Activated naive CD8-positive, alpha-beta T cell treated with anti-CD3 and anti-CD28 coated beads, Interleukin-2, amount 50 U/mL, for 24 hours (primary cell): ENCODE measurements around the gene TMEM114.
"Not testable (repeated sequence)": the region's sequence is repeated elsewhere in the genome, so short reads cannot be mapped to it uniquely, and the experiment has no call there.

Source experiments
- ATAC-seq: fragments of 150-1000 bp; cut with Tn5 transposase; one replicate; pipeline ENCODE4 v1.10.0; 2021
- DNase-seq: peaks from one replicate; pipeline ENCODE4 v3.0.0; 2021
- H3K27ac Mint-ChIP-seq: one replicate; pipeline ENCODE4 v1.8.0; 2021; ENCODE audit warnings: mild to moderate bottlenecking, mixed read lengths
- H3K27me3 Mint-ChIP-seq: one replicate; pipeline ENCODE4 v1.8.0; 2021; ENCODE audit warnings: mixed read lengths
- H3K36me3 Mint-ChIP-seq: one replicate; pipeline ENCODE4 v1.8.0; 2021; ENCODE audit warnings: low read depth, mixed read lengths
- H3K4me1 Mint-ChIP-seq: one replicate; pipeline ENCODE4 v1.8.0; 2021; ENCODE audit warnings: mixed read lengths
- H3K4me3 Mint-ChIP-seq: one replicate; pipeline ENCODE4 v1.8.0; 2021; ENCODE audit warnings: mild to moderate bottlenecking, moderate library complexity, mixed read lengths
- H3K9me3 Mint-ChIP-seq: one replicate; pipeline ENCODE4 v1.8.0; 2021; ENCODE audit warnings: mixed read lengths

The TMEM114 gene

DNA sequence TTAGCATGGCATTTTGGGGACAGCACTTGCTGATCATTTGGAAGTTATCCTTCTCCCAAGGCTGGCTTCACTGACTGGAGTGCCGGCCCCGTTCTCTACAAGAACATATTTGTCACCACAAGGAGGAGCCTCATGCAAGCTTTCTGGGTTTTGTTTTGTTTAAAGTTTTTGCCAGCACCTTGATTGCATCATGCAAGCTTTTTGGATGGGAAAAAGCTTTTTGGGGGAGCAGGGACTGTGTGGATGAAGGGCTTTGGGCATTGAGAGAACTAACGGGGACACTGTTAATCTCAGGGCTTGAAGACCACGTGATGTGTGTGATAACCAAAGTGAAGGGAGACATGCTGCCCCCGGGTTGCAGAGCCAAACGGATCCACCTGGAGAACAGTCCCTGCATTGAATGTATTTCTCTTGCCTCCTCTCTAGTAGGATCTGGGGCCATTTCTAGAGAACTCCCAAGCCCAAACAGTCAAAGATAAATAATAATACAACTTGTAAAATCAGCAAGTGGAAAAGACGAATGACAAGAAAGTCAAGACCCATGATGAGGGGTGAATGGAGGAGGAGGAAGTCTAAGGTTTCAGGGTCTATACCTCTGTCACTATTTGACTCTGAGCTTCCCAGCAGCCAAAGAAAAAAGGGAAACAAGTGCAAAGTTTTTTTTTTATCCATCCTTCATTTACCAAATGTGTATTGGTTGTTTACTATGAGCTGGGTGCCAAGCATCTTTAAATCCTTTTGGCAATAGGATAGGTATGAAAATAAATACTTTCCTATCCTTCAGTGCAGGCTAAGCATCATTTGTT, 17.2 kb downstream of the TMEM114 start:
- Mint-ChIP-seq H3K27me3 (peaks cover 22% of the 10 kb centered on the region), H3K4me1 (peaks cover 1% of the 10 kb centered on the region), H3K9me3 (no peaks in the 10 kb centered on the region), H3K27ac (no peak overlapping the region), H3K4me3 (no peak overlapping the region), H3K36me3 (no peaks in the 10 kb centered on the region)
- DNase-seq (no peak), ATAC-seq (no peak)

DNA sequence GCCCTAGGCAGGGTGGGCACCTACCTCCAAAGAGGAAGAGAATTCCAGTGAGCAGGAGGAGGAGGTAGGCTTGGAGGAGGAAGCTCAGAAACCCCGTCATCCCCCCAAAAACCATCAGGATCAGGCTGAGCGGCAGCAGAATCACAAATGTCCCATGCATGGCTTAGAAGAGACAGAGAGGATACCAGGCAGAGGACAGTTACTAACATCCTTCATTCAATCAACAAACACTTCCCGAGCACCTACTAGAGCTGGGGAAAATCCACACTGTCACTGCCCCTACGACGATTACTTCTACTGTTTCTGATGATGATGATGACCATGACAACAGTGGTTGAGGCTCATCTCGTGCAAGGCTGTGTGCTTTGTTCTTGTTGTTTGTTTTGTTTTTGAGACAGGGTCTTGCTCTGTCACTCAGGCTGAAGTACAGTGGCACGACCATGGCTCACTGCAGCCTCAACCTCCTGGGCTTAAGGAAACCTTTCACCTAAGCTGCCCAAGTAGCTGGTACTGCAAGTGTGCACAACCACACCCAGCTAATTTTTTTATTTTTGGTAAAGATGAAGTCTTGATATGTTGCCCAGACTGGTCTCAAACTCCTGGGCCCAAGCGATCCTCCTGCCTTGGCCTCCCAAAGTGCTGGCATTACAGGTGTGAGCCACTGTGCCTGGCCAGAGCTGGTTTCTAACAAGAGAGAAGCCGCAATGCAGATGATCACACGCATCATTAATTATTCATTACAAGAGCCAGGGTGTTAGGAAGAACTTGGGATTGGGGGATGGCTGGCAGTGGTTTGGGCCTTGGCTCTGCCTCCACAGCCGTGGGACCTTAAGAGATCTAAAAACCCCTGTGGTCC, 18.0 kb downstream of the TMEM114 start:
- ATAC-seq (no peak), DNase-seq (no peak)
- Mint-ChIP-seq H3K27ac (no peak overlapping the region), H3K27me3 (peaks cover 22% of the 10 kb centered on the region), H3K9me3 (no peaks in the 10 kb centered on the region), H3K4me1 (peaks cover 6% of the 10 kb centered on the region), H3K36me3 (no peaks in the 10 kb centered on the region), H3K4me3 (no peak overlapping the region)

DNA sequence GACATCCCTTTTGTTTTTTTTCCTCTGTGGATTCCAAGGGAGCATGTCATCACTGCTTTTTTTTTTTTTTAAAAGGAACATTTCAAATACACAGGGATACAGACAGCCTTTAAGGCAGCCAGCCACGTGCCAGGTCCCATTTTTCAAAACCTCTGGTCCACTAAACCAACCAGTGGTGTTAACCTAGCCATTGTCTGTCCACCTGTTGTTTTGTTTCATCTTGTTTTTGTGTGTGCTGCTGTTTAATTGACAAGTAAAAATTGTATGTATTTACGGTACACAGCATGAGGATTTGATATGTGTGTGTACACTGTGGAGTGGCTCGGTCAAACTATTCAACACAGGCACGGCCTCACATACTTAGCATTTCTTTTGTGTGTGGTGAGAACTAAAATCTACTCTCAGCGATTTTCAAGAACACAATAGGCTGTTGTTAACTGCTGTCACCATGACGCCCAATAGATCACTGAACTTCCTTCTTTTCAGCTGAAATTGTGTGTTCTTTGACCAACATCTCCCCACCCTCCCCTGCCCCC, 19.2 kb downstream of the TMEM114 start:
- H3K27ac Mint-ChIP-seq: no peak overlapping the region
- ATAC-seq (no peak), DNase-seq (no peak)
- no peaks in the 10 kb centered on the region for H3K36me3 Mint-ChIP-seq
- no peaks in the 10 kb centered on the region for H3K9me3 Mint-ChIP-seq
- H3K27me3 Mint-ChIP-seq: peaks cover 22% of the 10 kb centered on the region
- H3K4me3 Mint-ChIP-seq: no peak overlapping the region
- peaks cover 6% of the 10 kb centered on the region for H3K4me1 Mint-ChIP-seq

DNA sequence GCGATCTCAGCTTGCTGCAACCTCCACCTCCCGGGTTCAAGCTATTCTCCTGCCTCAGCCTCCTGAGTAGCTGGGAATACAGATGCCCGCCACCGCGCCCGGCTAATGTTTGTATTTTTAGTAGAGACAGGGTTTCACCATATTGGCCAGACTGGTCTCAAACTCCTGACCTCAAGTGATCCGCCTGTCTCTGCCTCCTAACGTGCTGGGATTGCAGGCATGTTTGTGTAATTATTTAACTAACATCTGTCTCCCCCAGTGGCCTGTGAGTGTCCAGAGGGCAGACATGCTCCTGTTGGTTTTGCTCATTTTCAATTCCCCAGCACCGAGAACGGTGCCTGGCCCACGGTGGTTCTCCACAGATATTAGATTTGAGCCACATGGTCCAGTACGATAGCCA, 19.9 kb downstream of the TMEM114 start:
- not testable (repeated sequence) for DNase-seq, H3K27ac Mint-ChIP-seq, ATAC-seq, H3K9me3 Mint-ChIP-seq, H3K4me3 Mint-ChIP-seq, H3K36me3 Mint-ChIP-seq, H3K4me1 Mint-ChIP-seq
- peaks cover 22% of the 10 kb centered on the region for H3K27me3 Mint-ChIP-seq

DNA sequence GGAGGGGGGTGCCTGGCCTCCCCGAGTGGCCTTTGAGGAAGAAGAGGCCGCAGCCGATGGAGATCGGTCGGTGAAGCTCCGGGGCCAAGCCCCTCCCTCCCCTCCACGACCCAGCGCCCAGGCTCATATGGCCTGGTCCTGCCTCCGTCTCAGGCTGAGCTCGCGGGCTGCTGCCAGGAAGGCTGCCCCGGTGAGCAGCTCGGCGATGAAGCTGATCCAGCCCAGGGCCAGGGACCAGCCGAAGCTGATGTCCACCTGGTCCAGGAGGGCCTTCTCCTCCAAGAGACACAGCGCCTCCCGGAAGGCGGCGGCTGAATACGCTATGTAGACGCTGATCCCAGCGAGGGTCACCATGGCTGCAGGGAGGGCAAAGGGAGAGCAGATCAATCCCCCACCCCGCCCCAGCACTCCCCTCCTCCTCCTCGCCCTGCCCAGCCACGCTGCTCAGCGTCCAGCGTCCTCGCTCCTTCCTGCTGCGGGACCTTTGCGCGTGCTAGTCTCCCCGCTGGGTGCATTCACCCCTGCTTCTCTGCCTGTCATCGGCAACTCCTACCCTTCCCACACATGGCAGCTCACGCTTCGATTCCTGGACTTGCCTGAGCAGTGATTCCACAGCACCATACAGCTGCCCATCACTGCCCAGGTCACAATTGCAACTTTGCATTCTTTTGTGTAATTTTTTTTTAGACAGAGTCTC, 20.5 kb downstream of the TMEM114 start:
- Mint-ChIP-seq H3K27me3 (peaks cover 22% of the 10 kb centered on the region), H3K4me1 (peaks cover 6% of the 10 kb centered on the region), H3K36me3 (no peaks in the 10 kb centered on the region), H3K9me3 (no peaks in the 10 kb centered on the region), H3K4me3 (no peak overlapping the region), H3K27ac (no peak overlapping the region)
- ATAC-seq: no peak
- DNase-seq: no peak

DNA sequence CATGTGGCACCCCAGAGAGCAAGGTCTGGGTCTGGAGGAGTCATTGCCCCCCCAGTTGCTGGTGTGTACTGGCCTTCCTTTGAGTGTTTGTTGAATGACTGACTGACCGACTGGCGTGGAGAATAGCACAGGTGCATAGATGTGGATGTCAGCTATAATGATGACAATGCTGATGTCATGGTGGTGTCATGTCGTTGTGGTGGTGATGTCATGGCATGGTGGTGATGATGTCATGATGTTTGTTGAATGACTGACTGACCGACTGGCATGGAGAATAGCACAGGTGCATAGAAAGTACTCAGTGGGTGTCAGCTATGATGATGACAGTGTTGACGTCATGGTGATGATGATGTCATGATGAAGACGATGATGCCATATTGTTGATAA, 22.1 kb downstream of the TMEM114 start:
- Mint-ChIP-seq H3K27me3 (peaks cover 21% of the 10 kb centered on the region), H3K36me3 (no peaks in the 10 kb centered on the region), H3K4me1 (peaks cover 6% of the 10 kb centered on the region), H3K9me3 (no peaks in the 10 kb centered on the region), H3K4me3 (no peak overlapping the region), H3K27ac (peak overlapping the region; percentile 11)
- DNase-seq (no peak), ATAC-seq (no peak)

DNA sequence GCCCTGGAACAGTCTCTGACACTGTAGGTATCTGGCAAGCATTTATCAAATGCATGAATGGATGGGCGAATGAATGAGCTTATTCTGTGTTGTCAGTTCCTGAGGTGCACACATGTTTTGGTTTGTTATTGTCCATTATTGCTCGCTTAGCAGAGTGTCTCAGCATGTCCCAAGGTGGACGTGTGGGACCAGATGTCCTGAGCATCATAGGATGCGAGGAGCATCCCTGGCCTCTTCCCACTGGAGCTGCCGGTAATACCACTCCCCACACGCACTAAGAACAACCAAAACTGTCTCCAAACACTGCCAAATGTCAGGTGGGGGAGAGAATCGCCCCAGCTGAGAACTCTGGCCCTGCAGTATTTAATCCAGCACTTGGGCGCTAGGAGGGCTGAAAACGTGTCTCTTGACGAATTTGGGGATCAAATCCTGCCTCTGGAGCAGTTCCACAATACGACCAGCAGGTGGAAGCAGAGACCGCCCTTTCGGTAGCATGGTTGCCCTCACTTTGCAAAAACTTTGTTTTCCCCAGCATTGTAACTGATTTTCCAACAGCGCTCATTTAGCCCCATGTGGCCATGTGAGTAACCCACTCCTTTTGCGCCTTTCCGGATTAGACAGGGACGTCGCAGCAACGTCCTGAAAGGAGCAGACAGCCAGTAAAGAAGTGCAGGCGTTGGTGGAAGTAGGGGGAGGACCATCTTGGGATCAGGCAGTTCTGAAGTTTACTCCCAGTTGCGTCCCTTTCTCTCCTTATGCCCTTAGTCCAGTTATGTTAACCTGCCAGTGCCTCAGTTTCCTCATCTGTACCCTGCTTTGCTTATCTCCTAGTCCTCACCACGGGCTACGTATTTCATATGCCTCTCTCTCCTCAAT, 22.7 kb downstream of the TMEM114 start:
- H3K4me1 Mint-ChIP-seq: peaks cover 6% of the 10 kb centered on the region
- H3K27me3 Mint-ChIP-seq: peaks cover 15% of the 10 kb centered on the region
- peak; percentile 76 for DNase-seq
- H3K36me3 Mint-ChIP-seq: no peaks in the 10 kb centered on the region
- peak; percentile 91 for ATAC-seq
- no peaks in the 10 kb centered on the region for H3K9me3 Mint-ChIP-seq
- H3K27ac Mint-ChIP-seq: peak overlapping the region; percentile 11
- no peak overlapping the region for H3K4me3 Mint-ChIP-seq

DNA sequence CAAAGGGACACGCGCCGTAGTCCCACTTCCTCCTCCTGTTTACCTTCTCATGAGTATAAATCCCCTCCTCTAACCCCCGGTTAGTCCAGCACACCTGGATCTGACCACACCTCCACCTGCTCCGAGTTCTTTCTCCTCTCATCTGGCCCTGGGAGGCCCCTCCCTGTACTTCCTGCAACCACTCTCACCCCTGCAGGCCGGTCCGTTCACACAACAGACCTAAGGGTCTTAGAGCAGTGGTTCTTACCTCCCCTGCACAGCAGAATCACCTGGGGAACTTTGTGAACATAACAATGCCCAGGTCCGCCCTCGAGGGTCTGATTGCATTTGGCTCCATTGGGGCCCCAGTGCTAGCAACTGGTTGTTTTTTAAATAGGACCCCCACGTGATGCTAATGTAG, 24.8 kb downstream of the TMEM114 start:
- Mint-ChIP-seq H3K36me3 (no peaks in the 10 kb centered on the region), H3K4me1 (peaks cover 6% of the 10 kb centered on the region), H3K9me3 (no peaks in the 10 kb centered on the region), H3K4me3 (no peak overlapping the region), H3K27me3 (peaks cover 4% of the 10 kb centered on the region), H3K27ac (no peak overlapping the region)
- DNase-seq (no peak), ATAC-seq (peak; percentile 16)

DNA sequence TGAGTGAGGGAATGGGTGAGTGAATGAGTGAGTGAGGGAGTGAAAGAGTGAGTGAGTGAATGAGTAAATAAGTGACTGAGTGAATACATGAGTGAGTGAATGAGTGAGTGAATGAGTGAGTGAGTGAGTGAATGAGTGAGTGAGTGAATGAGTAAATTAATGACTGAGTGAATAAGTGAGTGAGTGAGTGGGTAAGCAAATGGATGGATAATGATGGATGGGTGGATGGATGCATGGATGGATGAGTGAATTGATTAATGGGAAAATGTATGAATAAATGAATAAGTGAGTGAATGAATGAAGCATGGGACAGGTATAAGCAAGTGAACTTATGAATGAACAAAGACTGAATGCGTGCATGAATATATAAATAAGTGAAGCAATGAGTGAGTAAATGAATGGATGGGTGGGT, 25.4 kb downstream of the TMEM114 start:
- no peak for DNase-seq
- Mint-ChIP-seq H3K27me3 (peaks cover 2% of the 10 kb centered on the region), H3K36me3 (no peaks in the 10 kb centered on the region), H3K4me1 (peaks cover 6% of the 10 kb centered on the region), H3K9me3 (no peaks in the 10 kb centered on the region), H3K4me3 (no peak overlapping the region), H3K27ac (no peak overlapping the region)
- ATAC-seq: no peak

DNA sequence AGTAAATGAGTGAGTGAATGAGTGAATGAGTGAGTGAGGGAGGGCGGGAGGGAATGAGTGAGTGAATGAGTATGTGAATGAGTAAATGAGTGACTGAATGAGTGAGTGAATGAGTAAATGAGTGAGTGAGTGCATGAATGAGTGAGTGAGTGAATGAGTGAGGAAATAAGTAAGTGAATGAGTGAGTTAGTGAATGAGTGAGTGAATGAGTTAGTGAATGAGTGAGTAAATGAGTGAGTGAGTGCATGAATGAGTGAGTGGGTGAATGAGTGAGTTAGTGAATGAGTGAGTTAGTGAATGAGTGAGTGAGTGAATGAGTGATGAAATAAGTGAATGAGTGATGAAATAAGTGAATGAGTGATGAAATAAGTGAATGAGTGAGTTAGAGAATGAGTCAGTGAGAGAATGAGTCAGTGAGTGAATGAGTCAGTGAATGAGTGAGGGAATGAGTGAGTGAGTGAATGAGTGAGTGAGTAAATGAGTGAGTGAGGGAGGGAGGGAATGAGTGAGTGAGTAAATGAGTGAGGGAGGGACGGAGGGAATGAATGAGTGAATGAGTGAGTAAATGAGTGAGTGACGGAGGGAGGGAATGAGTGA, 26.3 kb downstream of the TMEM114 start:
- not testable (repeated sequence) for H3K4me3 Mint-ChIP-seq, H3K27me3 Mint-ChIP-seq, H3K4me1 Mint-ChIP-seq, ATAC-seq, H3K9me3 Mint-ChIP-seq, H3K36me3 Mint-ChIP-seq, DNase-seq, H3K27ac Mint-ChIP-seq

DNA sequence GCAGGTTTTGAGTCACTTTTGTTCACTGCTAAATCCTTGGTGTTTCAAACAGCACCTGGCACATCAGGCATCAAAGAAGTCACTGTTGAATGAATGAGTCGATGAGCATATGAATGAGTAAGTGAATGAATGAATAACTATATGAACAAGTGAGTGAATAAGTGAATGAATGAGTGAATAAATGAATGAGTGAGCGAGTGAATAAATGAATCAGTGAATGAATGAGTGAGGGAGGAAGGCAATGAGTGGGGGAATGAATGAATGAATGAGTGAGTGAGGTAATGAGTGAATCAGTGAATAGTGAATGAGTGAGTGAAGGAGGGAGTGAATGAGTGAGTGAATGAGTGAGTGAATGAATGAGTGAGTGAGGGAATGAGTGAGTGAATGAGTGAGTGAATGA, 28.8 kb downstream of the TMEM114 start:
- no peak for DNase-seq
- Mint-ChIP-seq H3K27me3 (peaks cover 5% of the 10 kb centered on the region), H3K9me3 (no peaks in the 10 kb centered on the region), H3K36me3 (no peaks in the 10 kb centered on the region), H3K4me3 (no peak overlapping the region), H3K27ac (no peak overlapping the region), H3K4me1 (no peaks in the 10 kb centered on the region)
- ATAC-seq: no peak

DNA sequence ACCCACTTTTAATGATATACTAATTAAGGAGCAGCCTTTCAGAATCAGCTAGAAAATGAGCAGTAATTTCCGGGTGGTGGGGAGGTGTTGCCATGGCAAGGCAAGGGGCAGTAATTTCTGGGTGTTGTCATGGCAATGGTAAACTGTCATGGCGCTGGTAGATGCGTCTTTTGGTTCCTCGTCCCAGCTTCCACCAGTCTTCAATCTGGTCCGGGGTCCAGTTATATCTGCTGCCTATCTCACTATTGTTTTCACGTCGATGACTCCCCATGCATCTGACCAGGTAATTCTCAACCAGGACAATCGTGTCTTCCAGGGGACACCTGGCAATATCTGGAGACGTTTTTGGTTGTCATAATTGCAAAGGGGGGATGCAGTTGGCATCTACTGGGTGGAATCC, 34.9 kb downstream of the TMEM114 start:
- Mint-ChIP-seq H3K27me3 (peaks cover 26% of the 10 kb centered on the region), H3K36me3 (no peaks in the 10 kb centered on the region), H3K27ac (no peak overlapping the region), H3K9me3 (no peaks in the 10 kb centered on the region), H3K4me1 (no peaks in the 10 kb centered on the region), H3K4me3 (no peak overlapping the region)
- no peak for ATAC-seq
- no peak for DNase-seq

DNA sequence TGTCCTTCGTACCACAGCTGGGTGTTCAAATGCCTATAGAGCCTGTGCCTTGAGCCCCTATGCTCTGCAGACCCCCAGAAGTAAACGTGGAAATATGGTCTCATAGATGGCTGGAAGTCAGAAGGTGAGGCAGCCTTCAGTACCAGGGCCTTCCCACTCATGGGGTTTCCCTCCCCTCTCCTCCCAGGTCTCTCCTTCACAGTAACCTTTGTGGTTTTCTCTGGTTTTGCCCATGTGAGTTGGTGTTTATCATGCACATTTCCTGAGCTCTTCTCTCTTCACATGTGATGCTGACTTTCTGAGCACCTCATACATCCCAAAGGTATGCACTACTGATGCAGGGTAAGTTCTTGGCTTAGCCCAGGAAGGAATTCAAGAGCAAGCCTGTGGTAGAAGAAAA, 35.4 kb downstream of the TMEM114 start:
- no peak for DNase-seq
- H3K27me3 Mint-ChIP-seq: peaks cover 26% of the 10 kb centered on the region
- H3K9me3 Mint-ChIP-seq: no peaks in the 10 kb centered on the region
- H3K27ac Mint-ChIP-seq: no peak overlapping the region
- H3K4me3 Mint-ChIP-seq: no peak overlapping the region
- H3K36me3 Mint-ChIP-seq: no peaks in the 10 kb centered on the region
- H3K4me1 Mint-ChIP-seq: no peaks in the 10 kb centered on the region
- ATAC-seq: no peak
